Fibroblast of upper back skin (primary cell): Measurements from ENCODE around the gene VSX1.

Source experiments
- DNase-seq: peaks from one replicate; pipeline ENCODE4 v3.0.0-alpha.2; 2013

VSX1 gene

GRCh38 chr20:25064561-25065071 is 17.3 kb downstream of the VSX1 start:
- DNase-seq: no peak

DNA sequence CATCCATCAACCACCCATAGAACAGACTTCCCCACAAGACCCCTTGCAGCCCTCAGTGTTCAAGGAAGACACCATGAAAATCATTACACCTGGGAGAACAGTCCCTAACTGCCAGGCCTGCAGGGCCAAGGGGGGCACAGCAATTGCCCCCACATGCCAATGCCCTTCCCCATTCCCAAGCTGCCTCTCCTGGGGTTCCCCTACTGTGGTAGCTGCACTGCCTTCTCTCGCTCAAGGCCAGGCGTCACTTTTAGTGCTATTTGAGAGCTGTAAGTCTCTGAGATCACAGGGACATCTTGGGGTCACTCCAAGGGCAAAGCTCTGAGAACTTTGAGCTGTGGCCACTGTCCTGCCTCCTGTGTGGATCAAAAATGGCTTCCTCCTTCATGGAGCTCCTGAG is 18.0 kb downstream of the VSX1 start:
- no peak for DNase-seq

DNA sequence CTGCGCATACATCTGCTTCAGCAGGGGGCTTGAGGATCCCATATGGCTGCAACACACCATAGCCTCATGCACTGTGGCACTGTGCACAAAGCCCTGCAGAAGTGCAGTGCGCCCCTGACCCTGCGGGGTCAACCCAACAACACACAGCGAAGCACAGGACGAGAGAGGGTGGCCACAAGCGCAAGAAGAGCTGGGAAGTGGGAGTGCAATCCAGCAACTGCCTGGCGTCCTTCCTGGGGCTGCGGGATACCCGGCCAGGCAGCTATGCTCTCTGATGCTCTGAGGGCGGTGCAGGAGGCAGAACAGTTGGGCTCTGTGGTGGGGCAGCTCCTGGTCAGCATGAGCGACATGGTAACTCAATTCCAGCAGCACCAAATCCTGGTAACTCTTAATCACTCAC is 18.4 kb downstream of the VSX1 start:
- DNase-seq: no peak

- DNase-seq: no peak
Observed at GRCh38 chr20:25062841-25063240, 19.1 kb downstream of the VSX1 start.

- no peak for DNase-seq
Observed at GRCh38 chr20:25061821-25062530, 20.0 kb downstream of the VSX1 start.

GRCh38 chr20:25061103-25061799 is 20.7 kb downstream of the VSX1 start:
- DNase-seq: no peak

DNA sequence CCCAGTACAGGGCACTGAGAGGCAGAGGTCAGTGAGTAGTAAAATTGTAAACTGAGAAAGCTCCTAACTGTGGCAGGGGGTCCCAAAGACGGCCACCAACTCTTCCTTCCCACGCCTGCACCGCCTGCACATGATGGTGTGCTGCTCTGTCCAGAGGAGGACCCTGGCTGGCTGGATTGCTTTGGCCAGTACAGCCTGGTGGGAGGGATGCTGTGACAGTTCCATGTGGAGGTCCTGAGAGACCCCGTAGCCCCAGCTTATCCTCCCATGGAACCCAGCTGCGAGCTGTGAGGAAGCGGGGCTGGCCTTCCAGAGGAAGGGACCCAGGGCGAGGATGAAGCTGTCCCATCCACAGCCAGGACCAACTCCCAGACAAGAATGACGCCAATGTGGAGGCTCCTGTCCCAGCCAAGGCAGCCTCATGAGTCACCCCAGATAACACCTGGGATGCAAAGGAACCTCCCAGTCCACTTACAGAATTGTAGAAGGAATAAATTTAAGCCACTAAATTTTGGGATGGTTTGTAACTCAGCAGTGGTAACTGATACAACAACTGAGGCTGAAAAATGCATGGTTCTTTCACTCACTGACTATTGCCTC is 22.0 kb downstream of the VSX1 start:
- no peak for DNase-seq

GRCh38 chr20:25058847-25059810 is 22.8 kb downstream of the VSX1 start:
- DNase-seq: no peak

DNA sequence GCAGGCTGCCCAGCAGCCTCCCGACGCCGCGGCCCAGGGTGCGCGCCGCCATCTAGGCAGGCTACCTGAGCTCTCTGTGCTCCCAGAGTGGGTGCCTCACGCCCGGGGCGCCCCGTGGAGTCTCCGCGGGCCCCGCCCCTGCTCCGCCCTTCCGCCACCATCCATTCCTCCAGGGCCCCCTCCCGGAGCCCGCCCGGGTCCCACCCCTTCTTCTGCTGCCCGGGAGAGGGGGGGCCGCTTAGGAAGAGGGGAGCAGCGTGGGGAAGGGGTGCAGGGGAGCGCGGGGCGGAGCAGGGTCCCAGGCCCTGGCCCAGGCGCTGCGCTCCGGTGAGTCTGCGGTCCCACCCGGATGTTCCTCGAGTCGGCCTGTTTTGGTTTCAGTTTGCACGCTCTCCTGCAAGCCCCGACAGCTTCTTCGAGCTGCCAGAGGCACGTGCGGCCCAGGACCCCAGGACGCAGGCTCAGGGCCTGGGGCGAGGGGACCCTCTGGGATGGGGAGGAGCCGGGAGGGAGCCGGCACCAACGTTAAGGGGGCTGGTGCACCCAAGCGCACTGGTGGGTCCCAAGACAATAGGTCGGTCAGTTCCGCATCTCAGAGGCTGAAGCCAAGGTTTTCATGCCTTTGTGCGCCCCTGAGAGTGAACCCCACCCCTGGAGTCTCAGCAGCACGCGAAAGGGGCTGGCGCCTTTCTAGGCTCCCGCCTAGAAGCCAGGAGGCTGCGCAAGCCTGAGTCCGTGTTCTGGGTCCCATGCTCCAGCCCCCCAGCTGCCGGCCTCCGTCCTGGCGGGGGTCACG is 23.7 kb downstream of the VSX1 start, which contains the start of gene ACSS1:
Gene ACSS1 (minus strand): TSS at position 89 of the 796 bp plus-strand sequence. CDS start 37 bp downstream, at position 52.
- peak; percentile 46 for DNase-seq

DNA sequence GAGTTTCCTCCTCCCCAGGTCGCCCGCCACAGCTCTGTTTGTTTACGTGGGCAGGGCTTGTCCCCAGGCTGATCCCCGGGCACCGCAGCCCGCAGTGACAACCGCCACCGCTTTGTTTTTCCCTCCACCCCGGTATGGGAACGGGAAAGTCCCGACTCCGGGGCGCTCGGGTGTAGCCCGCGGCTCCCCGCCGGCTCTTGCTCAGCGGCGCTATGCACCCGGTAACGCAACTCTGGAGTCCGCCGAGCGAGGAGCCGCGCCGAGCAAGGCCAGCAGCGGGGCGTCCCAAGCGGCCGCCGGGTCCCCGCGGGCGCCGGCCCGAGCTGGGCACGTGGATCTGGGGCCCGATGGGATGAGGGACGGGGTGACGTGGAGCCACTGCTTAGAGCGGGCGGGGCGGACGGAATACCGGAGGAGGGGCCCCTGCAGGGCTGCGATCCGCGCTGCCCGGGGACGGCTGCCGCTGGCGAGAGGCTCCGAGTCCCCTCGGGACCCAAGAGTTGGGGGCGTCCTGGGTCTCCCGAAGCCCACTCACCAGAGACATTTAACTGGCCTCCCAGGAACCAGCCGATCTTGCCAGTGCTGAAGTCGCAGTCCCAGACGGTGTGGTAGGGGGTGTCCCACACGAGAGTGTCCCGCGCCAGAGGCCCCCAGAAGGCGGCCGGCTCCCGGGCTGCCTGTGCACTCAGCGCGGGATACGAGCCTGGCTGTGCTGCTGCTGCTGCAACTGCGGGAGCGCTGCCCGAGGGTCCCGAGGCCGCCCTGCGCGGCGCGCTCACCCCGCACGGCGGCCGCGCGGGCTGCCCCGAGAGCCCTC is 24.5 kb downstream of the VSX1 start:
- DNase-seq: peak; percentile 46

GRCh38 chr20:25056690-25057233 is 25.2 kb downstream of the VSX1 start:
- no peak for DNase-seq

DNA sequence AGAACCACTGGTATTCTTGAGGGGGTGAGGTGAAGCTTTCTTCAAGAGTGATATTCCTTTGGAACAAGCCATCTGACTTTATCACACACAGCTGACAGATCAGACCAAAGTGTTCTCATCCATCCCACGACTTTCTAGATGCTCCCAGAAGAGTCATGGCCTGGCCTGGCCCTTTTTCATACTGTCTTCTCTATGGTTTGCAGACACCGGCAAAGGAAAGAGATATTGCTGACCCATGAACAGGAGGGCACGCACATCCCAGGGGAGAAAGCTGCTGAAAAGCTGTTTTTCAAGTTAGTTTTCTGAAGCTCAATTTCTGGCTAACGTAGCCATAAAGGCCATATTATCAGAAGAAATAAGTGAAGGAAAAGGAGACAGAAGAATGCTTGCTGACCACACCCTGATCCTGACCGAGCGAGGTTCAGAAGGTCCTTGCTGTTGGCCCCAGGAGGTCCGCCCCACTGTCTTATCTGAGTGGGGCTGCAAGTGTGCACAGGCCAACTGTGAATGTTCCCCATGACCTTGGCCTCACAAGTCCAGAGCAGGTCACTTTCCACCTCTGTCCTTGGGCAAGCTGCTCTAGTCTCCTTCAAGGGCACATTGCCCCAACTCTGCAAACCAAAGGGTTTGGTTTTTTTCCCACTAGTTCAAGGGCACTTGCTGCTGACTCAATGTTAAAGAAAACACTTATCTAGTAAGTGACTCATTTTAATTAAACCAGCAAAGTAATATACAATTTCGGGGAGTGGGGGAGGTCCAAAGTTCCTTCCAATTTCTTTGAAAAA is 26.0 kb downstream of the VSX1 start:
- no peak for DNase-seq

DNA sequence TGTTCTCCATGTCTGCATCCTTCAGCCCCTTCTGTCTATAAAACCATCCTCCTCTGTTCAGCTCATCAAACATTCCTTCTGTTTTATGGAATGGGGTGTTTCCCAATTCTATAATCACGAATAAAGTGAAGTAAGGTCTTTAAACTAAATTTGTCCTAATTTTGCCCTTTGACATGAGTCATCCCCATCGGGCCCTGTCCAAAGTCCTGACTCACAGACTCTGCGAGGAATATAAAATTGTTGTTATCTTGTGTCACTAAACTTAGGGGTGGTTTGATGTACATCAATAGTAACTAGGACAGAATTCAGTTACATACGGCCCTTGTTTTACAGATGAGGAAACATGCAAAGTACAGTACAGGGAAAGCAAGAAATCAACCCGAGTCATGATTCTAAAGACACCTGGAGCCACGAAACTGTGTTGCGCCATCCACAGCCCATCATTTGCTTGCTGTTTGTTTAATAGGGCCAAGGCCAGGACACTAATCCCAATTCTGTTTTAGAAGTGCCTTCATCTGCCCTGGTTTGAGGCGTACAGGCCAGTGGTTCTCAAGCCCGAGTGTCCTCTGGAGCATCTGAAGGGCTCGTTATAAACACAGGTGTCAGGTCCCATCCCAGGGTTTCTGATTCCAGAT is 26.8 kb downstream of the VSX1 start:
- DNase-seq: peak; percentile 13

DNA sequence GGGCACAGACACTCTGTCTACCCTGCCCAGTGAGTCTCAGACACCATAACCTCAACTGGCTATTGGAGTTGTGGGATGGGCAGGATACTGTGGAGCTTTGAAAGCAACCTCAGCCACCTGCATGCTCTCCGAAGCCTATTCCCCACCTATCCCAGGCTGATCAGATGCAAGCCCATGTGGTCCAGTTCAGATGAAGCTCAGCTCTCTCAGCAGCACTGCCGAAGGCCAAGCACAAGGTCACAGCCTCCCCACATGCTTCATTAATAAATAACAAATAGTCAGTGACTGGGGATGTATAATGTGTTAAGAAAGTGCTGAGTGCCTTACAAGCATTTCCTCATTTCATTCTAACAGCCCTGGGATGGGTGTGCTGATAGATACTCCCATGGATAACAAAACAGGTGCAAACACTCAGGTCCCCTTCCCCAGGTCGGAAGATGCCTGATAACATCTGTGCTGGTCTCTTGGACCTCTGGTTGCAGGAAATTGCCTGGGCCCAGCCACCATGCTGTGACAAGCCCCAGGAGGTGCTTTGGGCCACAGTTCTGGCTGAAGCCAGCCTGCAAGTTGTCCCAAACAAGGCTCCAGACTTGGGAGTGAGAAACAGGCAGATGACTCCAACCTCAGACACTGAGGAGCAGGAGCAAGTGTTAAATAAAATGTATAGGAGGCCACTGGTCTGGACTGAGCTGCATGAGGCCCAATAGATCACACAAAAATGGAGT is 27.7 kb downstream of the VSX1 start:
- no peak for DNase-seq

- DNase-seq: peak; percentile 69
Observed at GRCh38 chr20:25053255-25054031, 28.5 kb downstream of the VSX1 start.

- DNase-seq: peak; percentile 32
Observed at GRCh38 chr20:25052255-25053194, 29.4 kb downstream of the VSX1 start.
